ENCODE measurements around the gene IP6K3. TPM values are rescaled to one million over a fixed set of nuclear protein-coding genes. Genes with fewer than 3 reads are reported as not detected.

Gene IP6K3
- total and polyA plus RNA-seq, 2 donors = 0.95 to 2.4 TPM

GRCh38 chr6:33747823-33748222 is 1.1 kb upstream of the IP6K3 start:
- no peak overlapping the region for H3K27ac ChIP-seq (ENCODE audit: low read depth)
- H3K4me1 ChIP-seq (ENCODE audit: insufficient read depth) = no peaks in the 10 kb centered on the region

GRCh38 chr6:33746036-33746600 is 587 bp downstream of the IP6K3 start:
- no peak overlapping the region for H3K27ac ChIP-seq (ENCODE audit: low read depth)
- no peaks in the 10 kb centered on the region for H3K4me1 ChIP-seq (ENCODE audit: insufficient read depth)
- no peak for DNase-seq (ENCODE audit: extremely low spot score)
- 32% methylated on average over 14 of the region's 14 CpGs for WGBS
- H3K36me3 ChIP-seq (ENCODE audit: insufficient read depth) = no peaks in the 10 kb centered on the region
- no peak overlapping the region for H3K4me3 ChIP-seq (ENCODE audit: low read depth, low read length)

More at GRCh38 chr6:33747823-33748222, 1.1 kb upstream of the IP6K3 start:
- 96% methylated on average over 5 of the region's 5 CpGs for WGBS
- no peak for DNase-seq (ENCODE audit: extremely low spot score)
- Histone ChIP-seq H3K4me3 (ENCODE audit: low read depth, low read length) (no peak overlapping the region), H3K36me3 (ENCODE audit: insufficient read depth) (no peaks in the 10 kb centered on the region)

GRCh38 chr6:33745548-33745947 is 1.2 kb downstream of the IP6K3 start:
- WGBS = 73% methylated on average over 7 of the region's 7 CpGs
- Histone ChIP-seq H3K27ac (ENCODE audit: low read depth) (no peak overlapping the region), H3K4me1 (ENCODE audit: insufficient read depth) (no peaks in the 10 kb centered on the region), H3K36me3 (ENCODE audit: insufficient read depth) (no peaks in the 10 kb centered on the region), H3K4me3 (ENCODE audit: low read depth, low read length) (no peak overlapping the region)
- no peak for DNase-seq (ENCODE audit: extremely low spot score)

- Histone ChIP-seq H3K4me3 (ENCODE audit: low read depth, low read length) (no peak overlapping the region), H3K36me3 (ENCODE audit: insufficient read depth) (no peaks in the 10 kb centered on the region), H3K27ac (ENCODE audit: low read depth) (no peak overlapping the region), H3K4me1 (ENCODE audit: insufficient read depth) (no peaks in the 10 kb centered on the region)
- DNase-seq (ENCODE audit: extremely low spot score) = no peak
- 61% methylated on average over 13 of the region's 13 CpGs for WGBS
Measured at GRCh38 chr6:33744895-33745546, 1.7 kb downstream of the IP6K3 start.

- Histone ChIP-seq H3K4me1 (ENCODE audit: insufficient read depth) (no peaks in the 10 kb centered on the region), H3K27ac (ENCODE audit: low read depth) (no peak overlapping the region)
- WGBS = 37% methylated on average over 11 of the region's 11 CpGs
Measured at GRCh38 chr6:33744001-33744848, 2.5 kb downstream of the IP6K3 start.

GRCh38 chr6:33742837-33743236 is 3.9 kb downstream of the IP6K3 start:
- WGBS = 53% methylated on average over 7 of the region's 7 CpGs
- Histone ChIP-seq H3K36me3 (ENCODE audit: insufficient read depth) (no peaks in the 10 kb centered on the region), H3K27ac (ENCODE audit: low read depth) (no peak overlapping the region), H3K4me3 (ENCODE audit: low read depth, low read length) (no peak overlapping the region), H3K4me1 (ENCODE audit: insufficient read depth) (no peaks in the 10 kb centered on the region)
- DNase-seq (ENCODE audit: extremely low spot score) = no peak

More at GRCh38 chr6:33744001-33744848, 2.5 kb downstream of the IP6K3 start:
- no peak overlapping the region for H3K4me3 ChIP-seq (ENCODE audit: low read depth, low read length)
- DNase-seq (ENCODE audit: extremely low spot score) = peak; percentile 63
- no peaks in the 10 kb centered on the region for H3K36me3 ChIP-seq (ENCODE audit: insufficient read depth)

GRCh38 chr6:33742092-33742491 is 4.6 kb downstream of the IP6K3 start:
- DNase-seq (ENCODE audit: extremely low spot score) = no peak
- no peaks in the 10 kb centered on the region for H3K4me1 ChIP-seq (ENCODE audit: insufficient read depth)
- no peaks in the 10 kb centered on the region for H3K36me3 ChIP-seq (ENCODE audit: insufficient read depth)
- 57% methylated on average over 9 of the region's 9 CpGs for WGBS
- H3K27ac ChIP-seq (ENCODE audit: low read depth) = no peak overlapping the region
- no peak overlapping the region for H3K4me3 ChIP-seq (ENCODE audit: low read depth, low read length)

GRCh38 chr6:33740794-33741193 is 5.9 kb downstream of the IP6K3 start:
- no peaks in the 10 kb centered on the region for H3K36me3 ChIP-seq (ENCODE audit: insufficient read depth)
- H3K4me3 ChIP-seq (ENCODE audit: low read depth, low read length) = no peak overlapping the region
- no peak overlapping the region for H3K27ac ChIP-seq (ENCODE audit: low read depth)
- DNase-seq (ENCODE audit: extremely low spot score) = no peak
- H3K4me1 ChIP-seq (ENCODE audit: insufficient read depth) = no peaks in the 10 kb centered on the region
- whole genome bisulfite sequencing = 84% methylated on average over 5 of the region's 5 CpGs

- DNase-seq (ENCODE audit: extremely low spot score) = no peak
- H3K27ac ChIP-seq (ENCODE audit: low read depth) = no peak overlapping the region
- H3K4me3 ChIP-seq (ENCODE audit: low read depth, low read length) = no peak overlapping the region
- H3K4me1 ChIP-seq (ENCODE audit: insufficient read depth) = no peaks in the 10 kb centered on the region
- no peaks in the 10 kb centered on the region for H3K36me3 ChIP-seq (ENCODE audit: insufficient read depth)
- 73% methylated on average over 6 of the region's 6 CpGs for WGBS
Measured at GRCh38 chr6:33740204-33740608, 6.5 kb downstream of the IP6K3 start.

GRCh38 chr6:33739571-33739970 is 7.1 kb downstream of the IP6K3 start:
- Histone ChIP-seq H3K4me3 (ENCODE audit: low read depth, low read length) (no peak overlapping the region), H3K27ac (ENCODE audit: low read depth) (no peak overlapping the region), H3K4me1 (ENCODE audit: insufficient read depth) (no peaks in the 10 kb centered on the region), H3K36me3 (ENCODE audit: insufficient read depth) (no peaks in the 10 kb centered on the region)
- no peak for DNase-seq (ENCODE audit: extremely low spot score)
- 88% methylated on average over 5 of the region's 5 CpGs for WGBS

- Histone ChIP-seq H3K27ac (ENCODE audit: low read depth) (no peak overlapping the region), H3K4me1 (ENCODE audit: insufficient read depth) (no peaks in the 10 kb centered on the region), H3K4me3 (ENCODE audit: low read depth, low read length) (no peak overlapping the region), H3K36me3 (ENCODE audit: insufficient read depth) (no peaks in the 10 kb centered on the region)
- DNase-seq (ENCODE audit: extremely low spot score) = no peak
- whole genome bisulfite sequencing = 93% methylated on average over 5 of the region's 5 CpGs
Measured at GRCh38 chr6:33738879-33739278, 7.8 kb downstream of the IP6K3 start.

- 86% methylated on average over 9 of the region's 9 CpGs for WGBS
- Histone ChIP-seq H3K4me1 (ENCODE audit: insufficient read depth) (no peaks in the 10 kb centered on the region), H3K4me3 (ENCODE audit: low read depth, low read length) (no peak overlapping the region), H3K36me3 (ENCODE audit: insufficient read depth) (no peaks in the 10 kb centered on the region), H3K27ac (ENCODE audit: low read depth) (no peak overlapping the region)
- no peak for DNase-seq (ENCODE audit: extremely low spot score)
Measured at GRCh38 chr6:33738153-33738552, 8.6 kb downstream of the IP6K3 start.

- 86% methylated on average over 15 of the region's 15 CpGs for WGBS
- Histone ChIP-seq H3K36me3 (ENCODE audit: insufficient read depth) (no peaks in the 10 kb centered on the region), H3K4me3 (ENCODE audit: low read depth, low read length) (no peak overlapping the region), H3K27ac (ENCODE audit: low read depth) (no peak overlapping the region), H3K4me1 (ENCODE audit: insufficient read depth) (no peaks in the 10 kb centered on the region)
- no peak for DNase-seq (ENCODE audit: extremely low spot score)
Measured at GRCh38 chr6:33737267-33738026, 9.3 kb downstream of the IP6K3 start.
